ENCODE measurements around the gene ROR2. TPM values are rescaled to one million over a fixed set of nuclear protein-coding genes. Genes with fewer than 3 reads are reported as not detected.

ROR2 gene
- total and polyA plus RNA-seq, 9 donors: 2.1 to 9.4 (median 4.6) TPM

- Histone ChIP-seq H3K4me1 (ENCODE audit: control insufficient read depth, insufficient read depth, low read length) (no peaks in the 10 kb centered on the region), H3K9me3 (replicated peaks; ENCODE audit: control insufficient read depth, low read depth, low read length) (no peaks in the 10 kb centered on the region), H3K27ac (ENCODE audit: low read length) (no peak overlapping the region), H3K4me3 (ENCODE audit: low read length) (no peak overlapping the region), H3K27me3 (ENCODE audit: control insufficient read depth, insufficient read depth, low read length) (no peaks in the 10 kb centered on the region), H3K36me3 (ENCODE audit: control insufficient read depth, insufficient read depth, low read length) (no peaks in the 10 kb centered on the region)
- 68% methylated on average over 4 of the region's 4 CpGs for WGBS (ENCODE audit: insufficient coverage)
- no peak for DNase-seq
These were observed 261.0 kb downstream of the ROR2 start for GRCh38 chr9:91689006-91689405.

- no peaks in the 10 kb centered on the region for H3K9me3 ChIP-seq (replicated peaks; ENCODE audit: control insufficient read depth, low read depth, low read length)
- no peaks in the 10 kb centered on the region for H3K27me3 ChIP-seq (ENCODE audit: control insufficient read depth, insufficient read depth, low read length)
- H3K4me3 ChIP-seq (ENCODE audit: low read length): no peak overlapping the region
- peaks cover 5% of the 10 kb centered on the region for H3K4me1 ChIP-seq (ENCODE audit: control insufficient read depth, insufficient read depth, low read length)
- H3K27ac ChIP-seq (ENCODE audit: low read length): no peak overlapping the region
- H3K36me3 ChIP-seq (ENCODE audit: control insufficient read depth, insufficient read depth, low read length): no peaks in the 10 kb centered on the region
- DNase-seq: no peak
- WGBS (ENCODE audit: insufficient coverage): no CpG with 5 or more reads among the region's 1 CpG
These were observed 266.8 kb downstream of the ROR2 start for GRCh38 chr9:91683269-91683668.

GRCh38 chr9:91682806-91683205 lies 267.2 kb downstream of the ROR2 start:
- Histone ChIP-seq H3K27ac (ENCODE audit: low read length) (no peak overlapping the region), H3K27me3 (ENCODE audit: control insufficient read depth, insufficient read depth, low read length) (no peaks in the 10 kb centered on the region), H3K36me3 (ENCODE audit: control insufficient read depth, insufficient read depth, low read length) (no peaks in the 10 kb centered on the region), H3K4me3 (ENCODE audit: low read length) (no peak overlapping the region), H3K4me1 (ENCODE audit: control insufficient read depth, insufficient read depth, low read length) (peaks cover 5% of the 10 kb centered on the region), H3K9me3 (replicated peaks; ENCODE audit: control insufficient read depth, low read depth, low read length) (no peaks in the 10 kb centered on the region)
- DNase-seq: no peak
- WGBS (ENCODE audit: insufficient coverage): 81% methylated on average over 2 of the region's 6 CpGs

GRCh38 chr9:91681461-91682305 lies 268.3 kb downstream of the ROR2 start:
- peaks cover 5% of the 10 kb centered on the region for H3K4me1 ChIP-seq (ENCODE audit: control insufficient read depth, insufficient read depth, low read length)
- no peaks in the 10 kb centered on the region for H3K9me3 ChIP-seq (replicated peaks; ENCODE audit: control insufficient read depth, low read depth, low read length)
- 3% methylated on average over 8 of the region's 43 CpGs for WGBS (ENCODE audit: insufficient coverage)
- peak overlapping the region; percentile 10 for H3K4me3 ChIP-seq (ENCODE audit: low read length)
- no peaks in the 10 kb centered on the region for H3K27me3 ChIP-seq (ENCODE audit: control insufficient read depth, insufficient read depth, low read length)
- H3K36me3 ChIP-seq (ENCODE audit: control insufficient read depth, insufficient read depth, low read length): no peaks in the 10 kb centered on the region
- peak; percentile 80 for DNase-seq
- H3K27ac ChIP-seq (ENCODE audit: low read length): no peak overlapping the region

GRCh38 chr9:91680998-91681397 lies 269.0 kb downstream of the ROR2 start:
- no peak for DNase-seq
- no peaks in the 10 kb centered on the region for H3K36me3 ChIP-seq (ENCODE audit: control insufficient read depth, insufficient read depth, low read length)
- H3K4me3 ChIP-seq (ENCODE audit: low read length): no peak overlapping the region
- WGBS (ENCODE audit: insufficient coverage): 80% methylated on average over 13 of the region's 15 CpGs
- no peak overlapping the region for H3K27ac ChIP-seq (ENCODE audit: low read length)
- H3K27me3 ChIP-seq (ENCODE audit: control insufficient read depth, insufficient read depth, low read length): no peaks in the 10 kb centered on the region
- peaks cover 5% of the 10 kb centered on the region for H3K4me1 ChIP-seq (ENCODE audit: control insufficient read depth, insufficient read depth, low read length)
- no peaks in the 10 kb centered on the region for H3K9me3 ChIP-seq (replicated peaks; ENCODE audit: control insufficient read depth, low read depth, low read length)

GRCh38 chr9:91680106-91680505 lies 269.9 kb downstream of the ROR2 start:
- 92% methylated on average over 3 of the region's 9 CpGs for WGBS (ENCODE audit: insufficient coverage)
- H3K4me3 ChIP-seq (ENCODE audit: low read length): no peak overlapping the region
- H3K27ac ChIP-seq (ENCODE audit: low read length): no peak overlapping the region
- H3K9me3 ChIP-seq (replicated peaks; ENCODE audit: control insufficient read depth, low read depth, low read length): no peaks in the 10 kb centered on the region
- no peak for DNase-seq
- H3K27me3 ChIP-seq (ENCODE audit: control insufficient read depth, insufficient read depth, low read length): no peaks in the 10 kb centered on the region
- no peaks in the 10 kb centered on the region for H3K36me3 ChIP-seq (ENCODE audit: control insufficient read depth, insufficient read depth, low read length)
- peaks cover 5% of the 10 kb centered on the region for H3K4me1 ChIP-seq (ENCODE audit: control insufficient read depth, insufficient read depth, low read length)

- Histone ChIP-seq H3K27me3 (ENCODE audit: control insufficient read depth, insufficient read depth, low read length) (no peaks in the 10 kb centered on the region), H3K36me3 (ENCODE audit: control insufficient read depth, insufficient read depth, low read length) (no peaks in the 10 kb centered on the region), H3K4me1 (ENCODE audit: control insufficient read depth, insufficient read depth, low read length) (peaks cover 5% of the 10 kb centered on the region), H3K9me3 (replicated peaks; ENCODE audit: control insufficient read depth, low read depth, low read length) (no peaks in the 10 kb centered on the region), H3K27ac (ENCODE audit: low read length) (no peak overlapping the region), H3K4me3 (ENCODE audit: low read length) (no peak overlapping the region)
- WGBS (ENCODE audit: insufficient coverage): 69% methylated on average over 6 of the region's 8 CpGs
- no peak for DNase-seq
These were observed 271.0 kb downstream of the ROR2 start for GRCh38 chr9:91678807-91679580.

- Histone ChIP-seq H3K9me3 (replicated peaks; ENCODE audit: control insufficient read depth, low read depth, low read length) (no peaks in the 10 kb centered on the region), H3K4me1 (ENCODE audit: control insufficient read depth, insufficient read depth, low read length) (peaks cover 5% of the 10 kb centered on the region), H3K27me3 (ENCODE audit: control insufficient read depth, insufficient read depth, low read length) (no peaks in the 10 kb centered on the region), H3K36me3 (ENCODE audit: control insufficient read depth, insufficient read depth, low read length) (no peaks in the 10 kb centered on the region), H3K27ac (ENCODE audit: low read length) (no peak overlapping the region), H3K4me3 (ENCODE audit: low read length) (no peak overlapping the region)
- no peak for DNase-seq
- WGBS (ENCODE audit: insufficient coverage): 60% methylated on average over 1 of the region's 5 CpGs
These were observed 272.1 kb downstream of the ROR2 start for GRCh38 chr9:91677822-91678436.

GRCh38 chr9:91677331-91677730 lies 272.7 kb downstream of the ROR2 start:
- no peaks in the 10 kb centered on the region for H3K27me3 ChIP-seq (ENCODE audit: control insufficient read depth, insufficient read depth, low read length)
- no peak overlapping the region for H3K4me3 ChIP-seq (ENCODE audit: low read length)
- peak; percentile 30 for DNase-seq
- no peaks in the 10 kb centered on the region for H3K36me3 ChIP-seq (ENCODE audit: control insufficient read depth, insufficient read depth, low read length)
- peaks cover 5% of the 10 kb centered on the region for H3K4me1 ChIP-seq (ENCODE audit: control insufficient read depth, insufficient read depth, low read length)
- no peak overlapping the region for H3K27ac ChIP-seq (ENCODE audit: low read length)
- 0% methylated on average over 2 of the region's 3 CpGs for WGBS (ENCODE audit: insufficient coverage)
- H3K9me3 ChIP-seq (replicated peaks; ENCODE audit: control insufficient read depth, low read depth, low read length): no peaks in the 10 kb centered on the region

GRCh38 chr9:91676046-91676445 lies 274.0 kb downstream of the ROR2 start:
- H3K9me3 ChIP-seq (replicated peaks; ENCODE audit: control insufficient read depth, low read depth, low read length): no peaks in the 10 kb centered on the region
- H3K4me3 ChIP-seq (ENCODE audit: low read length): no peak overlapping the region
- WGBS (ENCODE audit: insufficient coverage): no CpG with 5 or more reads among the region's 1 CpG
- H3K36me3 ChIP-seq (ENCODE audit: control insufficient read depth, insufficient read depth, low read length): no peaks in the 10 kb centered on the region
- H3K4me1 ChIP-seq (ENCODE audit: control insufficient read depth, insufficient read depth, low read length): no peaks in the 10 kb centered on the region
- DNase-seq: no peak
- H3K27me3 ChIP-seq (ENCODE audit: control insufficient read depth, insufficient read depth, low read length): no peaks in the 10 kb centered on the region
- no peak overlapping the region for H3K27ac ChIP-seq (ENCODE audit: low read length)

All from muscle of leg (tissue), 11 donors.